NCI-H1048 (cell line): ENCODE results near the gene BANF1.
"Not testable (repeated sequence)": the region's sequence is repeated elsewhere in the genome, so short reads cannot be mapped to it uniquely, and the experiment has no call there.

ENCODE experiments used
- DNase-seq: peaks from one replicate; lab custom pipeline; 2025; lab: John Stamatoyannopoulos, UW

The BANF1 gene

DNA sequence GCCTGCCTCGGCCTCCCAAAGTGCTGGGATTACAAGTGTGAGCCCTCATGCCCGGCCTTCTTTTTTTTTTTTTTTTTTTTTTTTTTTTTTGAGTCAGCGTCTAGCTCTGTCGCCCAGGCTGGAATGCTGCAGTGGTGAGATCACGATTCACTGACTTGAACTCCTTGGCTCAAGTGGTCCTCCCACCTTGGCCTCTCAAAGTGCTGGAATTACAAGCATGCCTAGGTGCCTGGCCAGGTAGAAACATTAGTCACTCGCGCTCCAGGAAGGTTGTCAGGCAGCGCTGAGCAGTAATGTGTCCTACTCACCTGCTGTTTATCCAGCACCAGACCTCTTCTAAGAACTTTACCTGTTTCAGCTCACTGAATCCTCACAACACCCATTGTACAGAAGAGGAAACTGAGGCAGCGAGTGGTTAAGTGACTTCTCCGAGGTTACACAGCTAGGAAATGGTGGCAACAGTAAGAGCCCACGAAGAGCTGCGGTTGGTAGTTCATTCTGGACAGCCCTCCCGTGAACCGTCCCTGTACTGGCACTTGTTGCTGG, 9.0 kb downstream of the BANF1 start:
- DNase-seq, result no peak

DNA sequence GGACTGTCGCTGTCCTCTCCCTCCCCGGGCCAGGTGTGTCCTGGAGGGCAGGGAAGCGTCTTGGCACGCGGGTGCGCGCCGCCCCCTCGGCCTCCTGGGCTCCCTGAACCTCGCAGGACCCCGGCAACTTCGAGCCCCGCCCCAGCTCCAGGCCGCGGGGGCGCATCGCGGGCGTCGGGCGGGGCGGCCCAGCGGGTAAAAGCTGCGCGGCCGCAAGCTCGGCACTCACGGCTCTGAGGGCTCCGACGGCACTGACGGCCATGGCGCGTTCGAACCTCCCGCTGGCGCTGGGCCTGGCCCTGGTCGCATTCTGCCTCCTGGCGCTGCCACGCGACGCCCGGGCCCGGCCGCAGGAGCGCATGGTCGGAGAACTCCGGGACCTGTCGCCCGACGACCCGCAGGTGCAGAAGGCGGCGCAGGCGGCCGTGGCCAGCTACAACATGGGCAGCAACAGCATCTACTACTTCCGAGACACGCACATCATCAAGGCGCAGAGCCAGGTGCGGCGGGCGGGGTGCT, 9.5 kb downstream of the BANF1 start, which contains the start of gene CST6:
Gene CST6 (plus strand): TSS at position 224 of the 519 bp plus-strand sequence. CDS start 37 bp downstream, at position 261.
- no peak for DNase-seq

DNA sequence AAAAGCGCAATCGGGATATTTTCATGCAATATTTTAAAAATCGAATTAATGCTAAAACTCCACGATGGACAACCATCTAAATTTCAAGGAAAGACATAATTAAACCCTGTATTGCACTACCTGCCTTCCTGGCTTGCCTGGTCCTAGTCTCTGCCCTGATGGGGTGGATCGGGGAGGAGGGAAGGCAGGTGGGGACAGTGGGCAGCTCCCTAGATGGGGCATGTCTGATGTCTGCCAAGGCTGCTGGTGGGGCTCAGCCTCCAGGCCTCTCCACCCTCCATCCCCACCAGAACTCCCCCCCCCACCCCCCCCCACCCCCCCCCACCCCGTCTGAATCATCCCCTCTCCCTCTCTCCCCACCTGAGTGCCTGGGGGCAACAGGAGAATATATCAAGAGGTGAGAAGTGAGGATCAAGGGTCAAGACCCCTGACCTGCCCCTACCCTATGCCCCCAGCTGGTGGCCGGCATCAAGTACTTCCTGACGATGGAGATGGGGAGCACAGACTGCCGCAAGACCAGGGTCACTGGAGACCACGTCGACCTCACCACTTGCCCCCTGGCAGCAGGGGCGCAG, 10.2 kb downstream of the BANF1 start:
- DNase-seq, result no peak

DNA sequence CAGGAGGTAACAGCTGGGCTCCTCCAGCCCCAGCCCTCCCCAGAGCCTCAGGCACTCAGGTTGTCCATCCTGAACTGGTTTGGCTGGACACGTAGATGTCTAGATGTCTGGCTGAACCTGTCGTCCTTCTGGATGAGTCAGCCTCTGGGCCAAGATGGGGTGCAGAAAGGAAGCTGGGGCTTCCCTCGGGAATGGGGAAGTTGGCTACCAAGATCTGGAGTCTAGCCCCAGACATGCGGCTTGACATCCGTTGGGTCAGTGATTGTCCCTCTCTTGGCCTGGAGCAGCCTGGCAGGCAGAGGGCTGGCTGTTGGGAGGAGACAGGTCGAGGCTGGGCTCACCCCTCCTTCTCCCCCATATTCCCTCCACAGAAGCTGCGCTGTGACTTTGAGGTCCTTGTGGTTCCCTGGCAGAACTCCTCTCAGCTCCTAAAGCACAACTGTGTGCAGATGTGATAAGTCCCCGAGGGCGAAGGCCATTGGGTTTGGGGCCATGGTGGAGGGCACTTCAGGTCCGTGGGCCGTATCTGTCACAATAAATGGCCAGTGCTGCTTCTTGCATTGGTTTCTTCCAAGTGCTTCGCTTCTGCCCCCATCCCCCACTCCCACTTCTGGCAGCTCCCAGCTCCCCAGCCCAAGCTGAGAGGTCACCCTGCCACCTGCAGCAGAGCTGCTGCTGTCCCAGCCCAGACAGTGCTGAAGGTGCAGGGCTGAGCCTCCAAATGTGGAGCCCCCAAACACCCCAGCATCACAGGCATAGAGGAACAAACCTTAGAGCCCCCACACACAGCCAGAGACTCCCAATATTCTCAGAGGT, 10.9 kb downstream of the BANF1 start:
- no peak for DNase-seq

DNA sequence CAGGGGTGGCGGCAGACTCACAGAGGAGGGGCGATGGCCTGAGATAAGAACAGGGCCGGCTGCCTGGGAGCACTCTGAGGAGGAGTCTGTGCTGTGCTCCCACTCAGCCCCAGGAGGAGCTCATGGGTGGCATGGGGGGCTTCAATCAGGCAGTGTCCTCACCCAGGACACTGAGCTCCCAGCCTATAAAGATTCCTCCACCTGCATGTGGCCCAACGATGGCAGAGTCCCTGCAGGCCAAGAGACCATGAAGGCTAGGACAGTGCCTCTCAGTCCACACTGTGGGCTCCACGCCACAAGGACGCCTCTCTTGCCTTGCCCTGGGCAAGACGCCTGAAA, 11.4 kb downstream of the BANF1 start:
- DNase-seq, result no peak

DNA sequence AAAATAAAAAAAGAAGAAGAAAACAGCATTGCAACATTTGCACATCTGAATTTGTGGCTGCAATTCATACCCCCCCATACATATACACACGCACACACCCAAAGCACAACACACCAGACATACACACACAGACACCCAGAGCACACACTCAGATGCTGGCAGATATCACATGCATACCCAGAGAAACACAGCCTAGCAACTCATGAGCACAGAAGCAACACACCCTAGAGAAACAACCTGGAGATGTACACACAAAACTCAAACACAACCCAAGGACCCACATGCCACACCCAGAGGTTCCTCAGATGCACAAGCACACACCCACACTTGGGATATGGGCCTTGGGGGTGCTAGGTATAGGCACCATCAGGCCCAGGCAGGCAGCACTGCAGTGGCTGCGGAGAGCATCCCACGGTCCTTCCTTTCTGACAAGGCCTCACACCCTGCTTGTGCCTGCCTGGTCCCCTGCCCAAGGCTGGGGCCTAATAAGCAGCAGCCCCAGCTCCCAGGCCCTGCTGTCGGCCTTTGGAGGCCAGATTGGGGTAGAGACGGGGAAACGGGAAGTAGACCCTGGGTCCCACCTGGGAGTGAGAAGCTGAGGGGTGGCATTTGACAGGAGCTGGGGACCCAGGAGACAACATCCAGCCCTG, 12.6 kb downstream of the BANF1 start:
- no peak for DNase-seq

DNA sequence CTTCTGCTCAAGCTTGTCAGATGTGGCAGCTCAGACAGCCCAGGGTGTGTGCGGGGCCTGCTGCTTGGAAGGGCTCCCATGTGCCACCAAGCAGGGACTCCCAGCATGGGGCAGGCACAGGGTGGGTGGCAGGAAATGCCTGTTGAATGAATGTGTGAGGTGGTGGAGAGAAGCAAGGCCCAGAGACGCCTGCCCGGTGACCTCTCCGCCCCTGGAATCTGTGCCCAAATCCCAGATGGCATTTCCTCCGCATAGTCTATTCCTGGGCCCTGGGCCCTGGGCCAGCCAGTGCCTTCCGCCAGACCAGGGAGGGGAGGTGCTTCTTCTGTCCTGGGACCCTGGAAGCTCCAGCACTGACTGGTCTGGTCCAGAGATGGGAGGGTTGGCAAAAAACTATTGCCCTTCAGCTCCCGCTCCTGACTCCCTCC, 13.2 kb downstream of the BANF1 start:
- DNase-seq, result no peak

DNA sequence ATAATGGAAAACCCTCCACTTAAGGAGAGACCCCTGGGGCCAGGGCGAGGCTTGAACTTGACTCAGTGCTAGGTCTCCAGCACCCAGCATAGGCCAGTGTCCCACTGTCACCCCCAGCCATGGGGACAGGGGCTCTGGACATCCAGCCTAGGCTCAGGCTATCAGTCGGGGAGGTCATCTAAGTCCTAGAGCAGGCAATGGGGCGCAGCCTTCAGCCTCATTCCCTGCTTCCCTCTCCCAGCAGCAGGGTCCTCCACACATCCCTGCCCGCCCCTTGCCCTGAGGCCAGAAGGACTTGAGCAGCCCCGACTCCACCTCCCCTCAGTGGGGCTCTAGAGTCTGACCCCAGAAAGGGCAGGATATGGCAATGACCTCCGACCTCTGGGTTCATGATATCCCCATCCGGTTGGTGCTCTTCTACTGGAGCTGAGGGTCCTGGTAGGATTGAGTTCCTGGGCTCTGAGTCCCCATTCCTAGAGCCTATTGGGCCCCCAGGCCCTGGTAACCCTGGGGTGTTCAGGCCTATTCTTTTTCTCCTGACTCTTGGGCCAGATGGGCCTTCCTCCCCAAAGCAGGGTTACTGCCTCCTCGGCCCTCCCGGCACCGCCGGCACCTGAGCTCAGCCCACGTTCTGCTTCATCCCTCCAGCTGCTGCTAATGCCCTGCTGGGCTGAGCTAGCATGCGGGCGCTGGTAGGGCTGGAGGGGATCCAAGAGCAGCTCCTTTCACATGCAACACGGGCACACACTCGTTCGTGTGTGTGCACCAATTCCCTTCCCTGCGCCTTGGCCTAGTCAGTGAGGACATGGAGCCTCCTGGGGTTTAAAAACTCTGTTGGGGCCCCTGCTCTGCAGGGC, 13.9 kb downstream of the BANF1 start:
- DNase-seq, result no peak

DNA sequence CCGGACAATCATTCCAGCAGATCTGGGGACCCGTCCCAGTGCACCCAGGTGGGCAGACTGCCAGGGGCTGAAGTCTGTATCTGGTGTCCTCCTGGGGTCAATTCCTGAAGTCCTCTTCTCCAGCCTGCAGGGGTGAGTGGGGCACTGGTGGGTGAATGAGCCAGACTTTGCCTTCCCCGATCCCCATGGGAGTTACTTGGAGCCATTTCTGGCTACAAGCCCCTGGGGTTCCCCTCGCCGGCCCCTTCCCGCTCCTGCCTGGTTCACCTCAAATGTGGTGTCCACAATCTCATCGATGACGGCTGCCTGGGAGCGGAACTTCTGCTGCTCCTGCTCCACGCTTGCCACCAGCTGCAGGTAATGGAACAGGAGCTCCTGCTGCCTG, 14.5 kb downstream of the BANF1 start:
- DNase-seq, result no peak

DNA sequence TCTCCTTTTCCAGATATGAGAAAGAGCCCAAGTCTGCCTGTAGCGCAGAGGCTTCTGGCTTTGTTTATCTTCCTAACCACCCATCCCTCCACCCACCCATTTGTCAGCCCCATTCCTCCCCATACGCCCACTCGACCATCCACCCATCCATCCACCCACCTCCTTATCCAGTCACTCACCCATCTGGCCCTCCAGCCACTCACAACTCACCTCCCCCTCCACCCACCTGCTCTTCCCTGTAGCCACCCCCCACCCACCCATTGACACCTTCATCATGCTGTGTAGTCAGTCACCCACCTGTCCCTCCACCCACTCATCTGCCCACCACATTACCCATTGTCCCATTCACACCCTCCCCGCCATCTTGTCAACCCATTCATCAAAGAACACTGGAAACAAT, 15.0 kb downstream of the BANF1 start:
- no peak for DNase-seq

DNA sequence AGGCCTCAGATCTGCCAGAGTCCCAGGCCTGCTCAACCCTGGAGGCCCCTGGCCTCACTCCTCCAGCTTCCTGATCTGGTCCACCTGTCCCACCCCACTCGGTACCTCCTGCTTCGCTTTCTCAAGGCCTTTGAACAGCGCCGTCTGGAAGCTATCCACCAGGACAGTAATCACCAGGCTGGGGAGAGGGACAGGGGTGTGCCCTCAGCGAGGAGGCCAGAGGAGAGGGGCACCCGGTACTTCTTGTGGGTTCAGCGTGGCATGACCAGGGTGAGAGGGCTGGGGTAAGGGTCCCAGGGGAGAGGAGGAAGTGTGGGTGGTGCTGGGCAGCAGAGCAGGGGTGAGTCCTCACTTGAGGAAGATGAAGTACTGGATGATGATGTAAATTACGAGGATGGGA, 17.9 kb downstream of the BANF1 start:
- no peak for DNase-seq

DNA sequence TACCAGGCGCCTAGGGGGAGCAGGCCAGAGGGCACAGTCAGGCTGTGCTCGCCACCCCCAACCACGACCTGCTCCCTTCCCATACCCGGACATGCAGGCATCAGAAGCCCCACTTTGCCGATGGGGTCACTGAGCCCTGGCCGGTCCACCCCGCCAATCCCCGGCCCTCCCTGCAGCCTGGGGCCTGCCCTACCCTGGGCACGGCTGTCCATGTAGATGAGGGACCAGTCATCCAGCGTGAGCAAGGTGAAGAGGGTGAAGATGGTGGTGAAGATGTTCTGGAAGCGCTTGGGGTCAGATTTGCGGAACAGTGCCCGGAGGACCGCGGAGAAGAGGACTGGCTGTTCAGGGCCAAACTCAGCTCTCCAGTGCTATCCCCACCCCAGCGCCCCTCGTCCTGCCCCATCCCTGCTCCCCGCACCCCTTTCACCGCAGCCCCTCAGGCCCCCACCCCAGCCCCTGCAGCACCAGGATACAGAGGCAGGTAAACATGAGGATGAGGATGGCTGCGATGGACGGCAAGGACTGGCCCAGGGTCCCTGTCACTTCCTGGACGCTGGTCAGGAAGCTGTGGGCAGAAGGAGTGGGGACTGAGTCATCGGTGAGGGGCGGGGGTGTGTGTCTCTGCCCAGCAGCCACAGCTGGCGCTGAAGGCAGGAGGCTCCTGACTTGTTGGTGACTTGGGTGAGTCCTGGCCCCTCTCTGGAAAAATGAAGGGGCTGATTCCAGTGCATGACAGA, 18.5 kb downstream of the BANF1 start:
- no peak for DNase-seq

DNA sequence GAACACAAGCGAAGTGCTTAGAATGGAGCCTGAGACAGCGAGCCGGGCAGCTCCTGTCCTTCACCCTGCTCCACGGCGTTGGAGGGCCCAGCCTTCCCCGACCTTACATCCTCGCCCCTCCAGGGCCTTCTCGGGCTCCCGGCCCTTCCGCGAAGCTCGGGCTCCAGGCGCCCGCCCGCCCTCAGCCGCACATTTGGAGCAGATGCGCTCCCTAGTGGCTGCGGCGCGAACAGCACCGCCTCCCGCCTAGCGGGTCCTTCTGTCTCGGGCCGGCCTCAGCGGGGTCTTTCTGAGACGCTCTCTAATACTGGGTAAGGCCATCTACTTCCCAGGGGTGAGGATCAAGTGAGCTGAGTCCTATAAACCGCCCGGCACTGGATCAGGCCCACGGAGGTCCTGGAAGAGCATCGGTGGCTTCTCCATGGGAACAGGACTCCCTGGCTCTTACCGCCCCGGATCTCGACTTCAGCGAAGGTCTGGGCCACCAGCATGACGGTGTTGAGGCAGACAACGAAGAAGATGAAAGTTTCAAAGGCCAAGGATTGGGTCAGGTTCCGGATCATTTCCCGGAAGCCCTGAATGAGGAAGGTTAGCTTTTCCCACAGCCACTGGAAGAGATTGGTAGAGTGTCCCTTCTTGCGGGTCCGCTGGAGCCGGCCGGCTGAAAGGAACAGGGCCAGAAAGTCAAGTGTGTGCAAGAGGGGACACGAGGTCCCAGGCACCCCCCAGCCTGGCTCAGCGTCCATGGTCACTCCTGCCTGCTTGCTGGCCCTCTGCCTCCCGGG, 20.3 kb downstream of the BANF1 start:
- DNase-seq, result peak; percentile 62

DNA sequence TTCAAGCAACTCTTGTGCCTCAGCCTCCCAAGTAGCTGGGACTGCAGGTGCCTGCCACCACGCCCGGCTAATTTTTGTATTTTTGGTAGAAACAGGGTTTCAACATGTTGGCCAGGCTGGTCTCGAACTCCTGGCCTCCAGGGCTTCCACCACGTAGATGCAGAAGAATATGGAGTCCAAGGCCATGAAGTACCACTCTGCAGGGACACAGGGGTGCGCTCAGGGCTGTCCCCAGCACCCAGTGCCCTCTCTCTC, 20.8 kb downstream of the BANF1 start:
- DNase-seq, result not testable (repeated sequence)

DNA sequence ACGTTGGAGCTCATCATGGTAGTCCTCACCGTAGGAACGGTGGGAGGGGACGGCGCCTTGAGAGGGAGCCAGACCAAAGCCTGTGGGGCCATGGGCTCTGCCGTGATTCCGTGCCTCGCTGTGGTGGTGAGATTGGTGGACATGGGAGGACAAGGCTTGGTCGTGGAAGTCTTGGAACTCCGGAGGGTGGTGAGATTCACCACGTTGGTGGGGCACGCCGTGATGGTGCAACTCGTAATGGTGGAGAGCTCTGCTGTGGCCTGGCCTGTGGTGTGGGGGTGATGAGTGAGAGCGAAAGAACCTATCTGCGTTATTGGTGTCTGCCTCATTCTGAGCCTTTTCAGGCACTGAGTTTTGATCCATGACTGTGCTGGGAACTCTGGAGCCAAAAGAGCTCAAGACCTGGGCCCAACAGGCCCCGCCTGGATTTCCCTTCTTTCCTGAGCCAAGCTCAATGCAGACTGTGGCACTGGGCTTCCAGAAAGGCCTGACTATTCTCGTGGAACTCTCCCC, 23.8 kb downstream of the BANF1 start, which contains the start of gene CATSPER1:
Gene CATSPER1 (minus strand): TSS at position 463 of the 513 bp plus-strand sequence. CDS start 100 bp downstream, at position 363.
- no peak for DNase-seq

DNA sequence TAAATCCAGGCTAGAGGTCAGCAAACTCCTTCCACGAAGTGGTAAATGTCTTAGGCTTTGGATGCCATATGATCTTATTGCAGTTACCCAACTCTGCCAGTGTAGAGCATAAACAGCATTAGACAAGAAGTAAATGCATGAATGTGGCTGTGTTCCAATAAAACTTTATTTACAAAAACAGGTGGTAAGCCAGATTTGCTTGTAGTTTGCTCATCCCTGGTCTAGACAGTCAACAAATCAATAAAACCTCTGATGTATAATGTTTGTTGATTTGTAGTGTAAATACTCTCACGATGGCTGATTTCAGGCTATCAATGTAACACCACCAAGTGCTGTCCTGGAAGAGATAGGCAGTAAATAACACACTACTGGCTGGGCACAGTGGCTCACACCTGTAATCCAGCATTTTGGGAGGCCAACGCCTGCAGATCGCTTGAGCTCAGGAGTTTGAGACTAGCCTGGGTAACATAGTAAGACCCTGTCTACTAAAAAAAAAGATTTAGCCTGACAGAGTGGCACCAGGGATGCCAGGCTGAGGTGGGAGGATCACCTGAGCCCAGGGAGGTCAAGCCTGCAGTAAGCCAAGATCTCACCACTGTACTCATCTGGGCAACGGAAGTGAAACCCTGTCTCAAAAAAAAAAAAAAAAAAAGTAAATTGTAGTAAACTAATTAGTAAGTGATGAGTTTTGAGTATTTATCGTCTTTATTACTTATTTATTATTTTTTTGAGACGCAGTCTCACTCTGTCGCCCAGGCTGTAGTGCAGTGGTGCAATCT, 30.8 kb downstream of the BANF1 start:
- DNase-seq, result no peak

DNA sequence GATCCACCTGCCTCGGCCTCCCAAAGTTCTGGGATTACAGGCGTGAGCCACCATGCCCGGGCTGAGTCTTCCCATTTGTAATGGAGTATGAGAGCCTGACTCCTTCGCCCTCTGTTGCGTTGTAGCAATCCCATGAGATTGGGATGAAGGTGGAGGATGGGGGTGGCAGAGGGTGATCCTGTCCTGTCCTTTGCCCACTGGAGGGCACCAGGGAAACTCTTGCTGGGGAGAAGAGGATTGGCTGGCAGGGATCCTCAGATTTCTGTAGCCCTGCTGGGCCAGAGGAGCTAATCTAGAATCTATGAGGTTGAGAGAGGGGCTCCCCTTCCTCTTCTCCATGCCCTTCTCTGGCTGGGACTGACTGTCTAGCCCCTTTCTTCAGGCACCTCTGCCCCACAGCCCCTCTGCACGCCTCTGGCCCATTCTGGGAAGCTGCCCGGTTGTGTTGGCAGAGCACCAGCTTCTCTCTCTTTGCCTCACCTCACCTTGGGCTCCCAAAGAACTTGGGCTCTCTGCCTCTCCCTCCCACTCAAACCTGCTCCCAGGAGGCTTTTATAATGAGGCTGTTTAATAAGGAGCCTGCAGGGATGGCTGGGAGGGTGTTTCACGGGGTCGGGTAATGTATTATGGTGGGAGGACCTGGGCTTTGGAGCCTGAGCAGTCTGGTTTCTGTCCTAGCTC, 33.5 kb downstream of the BANF1 start:
- DNase-seq, result no peak

DNA sequence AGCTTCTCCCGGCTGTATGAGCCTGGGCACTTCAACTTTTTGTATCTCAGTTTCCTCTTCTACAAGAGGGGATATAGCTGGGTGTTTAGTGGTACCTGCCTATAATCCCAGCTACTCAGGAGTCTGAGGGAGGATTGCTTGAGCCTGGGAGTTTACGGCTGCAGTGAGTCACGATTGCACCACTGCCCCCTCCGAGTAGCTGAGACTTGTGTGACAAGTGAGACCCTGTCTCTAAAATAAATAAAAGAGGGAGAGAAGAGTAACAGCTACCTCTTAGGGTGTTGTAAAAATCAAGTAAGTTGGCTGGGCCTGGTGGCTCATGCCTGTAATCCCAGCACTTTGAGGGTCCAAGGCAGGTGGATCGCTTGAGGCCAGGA, 34.0 kb downstream of the BANF1 start:
- DNase-seq, result no peak

DNA sequence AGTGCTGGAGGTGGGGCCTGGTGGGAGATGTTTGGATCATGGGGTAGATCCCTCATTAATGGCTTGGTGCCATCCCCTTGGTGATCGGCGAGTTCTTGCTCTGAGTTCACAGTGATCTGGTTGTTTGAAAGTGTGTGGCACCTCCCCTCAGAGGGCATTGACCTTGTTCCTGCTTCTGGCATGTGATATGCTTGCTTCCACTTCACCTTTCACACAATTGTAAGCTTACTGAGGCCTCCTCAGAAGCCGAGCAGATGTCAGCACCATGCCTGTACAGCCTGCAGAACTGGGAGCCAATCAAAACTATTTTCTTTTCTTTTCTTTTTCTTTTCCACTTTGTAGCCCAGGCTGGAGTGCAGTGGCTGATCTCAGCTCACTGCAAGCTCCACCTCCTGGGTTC, 35.0 kb downstream of the BANF1 start:
- DNase-seq, result no peak
